PC-9 (cell line): Measurements from ENCODE around the gene CCNL2. TPM values are rescaled to one million over a fixed set of nuclear protein-coding genes. Genes with fewer than 3 reads are reported as not detected.

ENCODE experiments used
- BruUV-seq: library from RNA; stranded (reverse); fragments of 400-500 nt; replicated peaks from 2 replicates; lab custom pipeline; 2021; lab: Mats Ljungman, UMichigan
- CTCF ChIA-PET: fragments of 300-600 bp; sonication (Branson Sonifier 250); formaldehyde crosslinking; loops from one replicate; lab custom pipeline; 2022; ENCODE audit warnings: antibody characterized with exemption; lab: Charles Lee
- POLR2A ChIA-PET: fragments of 300-600 bp; sonication (Branson Sonifier 250); formaldehyde crosslinking; loops from one replicate; lab custom pipeline; 2022; ENCODE audit warnings: antibody characterized with exemption; ENCODE audit not compliant: unreplicated experiment; lab: Charles Lee
- DNase-seq, 2 experiments: peaks; one replicate each; pipeline versions ENCODE4 v3.0.0 to v3.0.0-alpha.2; 2015 to 2022; ENCODE audit warnings: mixed read lengths in 1 of 2
- H2AFZ ChIP-seq: fragments of 200-600 bp; sonication (generic); 2 replicates; pipeline ENCODE4 v1.8.1; 2017; ENCODE audit warnings: antibody characterized with exemption
- H3F3A ChIP-seq: fragments of 200-600 bp; sonication (generic); 2 replicates; pipeline ENCODE4 v1.8.1; 2017; ENCODE audit warnings: antibody characterized with exemption, mild to moderate bottlenecking, low read depth; ENCODE audit not compliant: insufficient read depth
- H3K27ac ChIP-seq: fragments of 200-600 bp; sonication (generic); 2 replicates; pipeline ENCODE4 v1.6.1; 2016; ENCODE audit warnings: mixed run types
- H3K27me3 ChIP-seq: fragments of 200-600 bp; sonication (generic); 2 replicates; pipeline ENCODE4 v1.6.1; 2016; ENCODE audit warnings: low read depth, mixed run types; ENCODE audit not compliant: insufficient read depth
- H3K36me3 ChIP-seq: fragments of 200-600 bp; sonication (generic); 2 replicates; pipeline ENCODE4 v1.6.1; 2016; ENCODE audit warnings: low read depth, mixed run types
- H3K4me1 ChIP-seq: fragments of 200-600 bp; sonication (generic); replicated peaks from 2 replicates; pipeline ENCODE4 v1.6.1; 2016; ENCODE audit warnings: mixed run types; ENCODE audit not compliant: insufficient read depth
- H3K4me2 ChIP-seq: fragments of 200-600 bp; sonication (generic); 2 replicates; pipeline ENCODE4 v1.6.1; 2017; ENCODE audit warnings: mixed run types
- H3K4me3 ChIP-seq: fragments of 200-600 bp; sonication (generic); 2 replicates; pipeline ENCODE4 v1.6.1; 2016; ENCODE audit warnings: mixed run types
- H3K79me2 ChIP-seq: fragments of 200-600 bp; sonication (generic); 2 replicates; pipeline ENCODE4 v1.6.1; 2017; ENCODE audit warnings: low read depth, mixed run types
- H3K9me2 ChIP-seq: fragments of 200-600 bp; sonication (generic); 2 replicates; pipeline ENCODE4 v1.8.1; 2017; ENCODE audit warnings: mild to moderate bottlenecking; ENCODE audit not compliant: insufficient read depth
- H3K9me3 ChIP-seq: fragments of 200-600 bp; sonication (generic); 2 replicates; pipeline ENCODE4 v1.8.1; 2016; ENCODE audit warnings: low read depth; ENCODE audit not compliant: insufficient read depth
- H4K20me1 ChIP-seq: fragments of 200-600 bp; sonication (generic); 2 replicates; pipeline ENCODE4 v1.8.1; 2017; ENCODE audit not compliant: insufficient read depth
- EZH2 ChIP-seq: fragments of 200-600 bp; sonication (generic); IDR thresholded peaks from 2 replicates; pipeline ENCODE4 v1.8.0; 2017; ENCODE audit warnings: antibody characterized with exemption, low read depth
- intact Hi-C: fragments of 100-400 bp; cut with micrococcal nuclease; formaldehyde crosslinking; loops from one replicate; pipeline ENCODE4 v1.10.0; 2022; ENCODE audit not compliant: unreplicated experiment
- total RNA-seq: library from RNA; stranded (reverse); gene quantifications from 2 replicates; pipeline ENCODE4 v1.2.3, GENCODE V29; 2021
- TF ChIP-seq, protein P1 (sequence below): fragments of 200-600 bp; sonication (generic); conservative IDR thresholded peaks from 2 replicates; pipeline ENCODE4 v1.6.1; 2017; ENCODE audit warnings: mixed run types, antibody characterized with exemption, mild to moderate bottlenecking, moderate library complexity

CCNL2 gene
- total RNA-seq, 1 experiment from 2014 or later = 162 TPM

DNA sequence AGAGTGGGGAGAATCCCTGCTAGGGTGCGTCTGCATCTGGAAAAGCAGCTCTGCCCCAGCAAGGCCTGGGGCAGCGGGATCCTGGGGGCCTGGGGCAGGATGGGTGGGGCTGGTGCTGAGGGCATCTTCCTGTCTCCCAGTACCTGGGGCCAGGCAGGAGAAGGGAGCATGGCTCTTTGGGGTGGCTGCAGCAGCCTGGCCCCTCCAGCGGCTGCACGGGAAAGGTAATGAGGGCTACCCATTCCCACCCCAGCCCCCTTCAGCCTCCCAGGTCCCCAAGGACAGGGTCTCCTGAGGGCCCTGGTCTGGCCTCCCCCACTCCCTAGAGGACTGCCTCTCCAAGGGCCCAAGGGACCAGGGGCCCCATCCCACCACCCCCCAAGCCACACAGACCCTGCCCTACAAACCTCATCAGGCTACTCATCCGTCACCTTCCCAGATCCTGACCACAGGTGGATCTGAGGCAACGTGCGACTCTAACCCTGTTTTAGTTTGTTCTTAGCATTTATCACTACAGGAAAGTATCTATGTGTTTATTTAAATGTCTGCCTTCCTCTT is 22.9 kb upstream of the CCNL2 start:
- POLR2A ChIA-PET = no interaction called here
- intact Hi-C loops = loop anchor here (1.0 kb wide), 1 partner anchor 10 kb away; no protein-coding TSS in a partner anchor

DNA sequence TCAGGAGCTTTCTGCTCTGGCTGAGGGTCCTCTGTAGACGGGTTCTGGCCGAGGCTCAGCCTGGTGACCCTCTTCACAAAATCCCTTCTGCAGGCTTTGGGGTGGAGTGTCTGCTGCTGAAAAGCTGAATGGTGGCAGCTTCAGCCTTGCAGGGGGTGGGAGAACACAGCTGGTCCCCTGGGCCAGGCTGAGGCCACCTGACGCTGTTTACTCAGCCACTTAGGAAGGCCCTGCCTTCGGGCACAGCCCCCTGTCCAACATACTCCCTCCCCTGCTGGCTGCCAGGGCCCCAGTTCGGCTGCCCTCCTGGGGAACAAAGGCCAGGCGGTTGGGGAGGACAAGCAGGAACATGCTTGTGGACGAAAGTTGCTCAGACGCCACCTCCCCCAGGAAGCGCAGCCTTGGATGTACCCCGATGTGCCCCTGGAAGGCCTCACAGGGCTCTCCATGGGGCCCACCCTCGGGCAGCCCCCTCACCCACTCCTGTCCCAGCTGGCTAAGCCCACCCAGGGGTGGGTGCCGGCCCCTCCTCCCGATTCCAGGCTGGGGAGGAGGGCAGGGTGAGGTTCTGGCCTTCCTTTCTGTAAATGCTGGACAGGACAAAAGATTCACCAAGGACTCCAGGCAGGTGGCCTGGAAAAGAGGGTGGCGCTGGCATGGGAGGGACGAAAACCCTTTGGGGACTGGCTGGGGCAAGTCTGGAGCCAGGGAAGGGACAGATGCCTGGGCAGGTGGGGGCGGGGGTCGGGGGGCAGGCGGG is 22.2 kb upstream of the CCNL2 start, which contains the start of gene ANKRD65:
Gene ANKRD65, minus strand, starts transcription at position 130 of the 760 bp plus-strand sequence. CDS start 271 bp downstream, outside the sequence.
- ChIA-PET CTCF (interaction anchor here (0.6 to 0.8 kb wide), 3 partner anchors 9 to 114 kb away, joined by 3 to 4 read pairs (median 3); no protein-coding TSS in a partner anchor), POLR2A (interaction anchor here (0.8 kb wide), 1 partner anchor 11 kb away, joined by 3 read pairs; no protein-coding TSS in a partner anchor)
- Histone ChIP-seq H2AFZ (no peak within 1 kb of the TSS), H3K9me2 (no peaks in the 10 kb centered on the region), H3F3A (peaks cover 8% of the 10 kb centered on the region; the same call in 1 of the 2 replicates), H3K36me3 (no peaks in the 10 kb centered on the region), H3K4me3 (no peak within 1 kb of the TSS), H3K4me2 (peak within 1 kb of the TSS; percentile 68; the same call in 1 of the 2 replicates), H4K20me1 (no peaks in the 10 kb centered on the region), H3K4me1 (peaks cover 18% of the 10 kb centered on the region), H3K9me3 (no peaks in the 10 kb centered on the region), H3K79me2 (no peaks in the 10 kb centered on the region), H3K27ac (no peak within 1 kb of the TSS), H3K27me3 (no peaks in the 10 kb centered on the region)
- intact Hi-C loops = no loop called here
- no TSS peak for BruUV-seq
- peak in 1 of 2 experiments; percentile 74 for DNase-seq
- TF ChIP-seq, protein P1, sequence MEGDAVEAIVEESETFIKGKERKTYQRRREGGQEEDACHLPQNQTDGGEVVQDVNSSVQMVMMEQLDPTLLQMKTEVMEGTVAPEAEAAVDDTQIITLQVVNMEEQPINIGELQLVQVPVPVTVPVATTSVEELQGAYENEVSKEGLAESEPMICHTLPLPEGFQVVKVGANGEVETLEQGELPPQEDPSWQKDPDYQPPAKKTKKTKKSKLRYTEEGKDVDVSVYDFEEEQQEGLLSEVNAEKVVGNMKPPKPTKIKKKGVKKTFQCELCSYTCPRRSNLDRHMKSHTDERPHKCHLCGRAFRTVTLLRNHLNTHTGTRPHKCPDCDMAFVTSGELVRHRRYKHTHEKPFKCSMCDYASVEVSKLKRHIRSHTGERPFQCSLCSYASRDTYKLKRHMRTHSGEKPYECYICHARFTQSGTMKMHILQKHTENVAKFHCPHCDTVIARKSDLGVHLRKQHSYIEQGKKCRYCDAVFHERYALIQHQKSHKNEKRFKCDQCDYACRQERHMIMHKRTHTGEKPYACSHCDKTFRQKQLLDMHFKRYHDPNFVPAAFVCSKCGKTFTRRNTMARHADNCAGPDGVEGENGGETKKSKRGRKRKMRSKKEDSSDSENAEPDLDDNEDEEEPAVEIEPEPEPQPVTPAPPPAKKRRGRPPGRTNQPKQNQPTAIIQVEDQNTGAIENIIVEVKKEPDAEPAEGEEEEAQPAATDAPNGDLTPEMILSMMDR = no peak
- no peak for TF ChIP-seq EZH2

More for the DNA sequence above, 22.9 kb upstream of the CCNL2 start:
- Histone ChIP-seq H2AFZ (peak overlapping the region; percentile 72; the same call in 1 of the 2 replicates), H3K27me3 (no peaks in the 10 kb centered on the region), H3K27ac (peak overlapping the region; percentile 30; the same call in 1 of the 2 replicates), H3K9me2 (no peaks in the 10 kb centered on the region), H3K36me3 (no peaks in the 10 kb centered on the region), H3K4me3 (no peak overlapping the region), H3F3A (peaks cover 8% of the 10 kb centered on the region; the same call in 1 of the 2 replicates), H3K4me1 (peaks cover 18% of the 10 kb centered on the region), H3K9me3 (no peaks in the 10 kb centered on the region), H4K20me1 (no peaks in the 10 kb centered on the region), H3K4me2 (peak overlapping the region; percentile 68), H3K79me2 (no peaks in the 10 kb centered on the region)
- no peak for DNase-seq
- no TSS peak for BruUV-seq
- CTCF ChIA-PET = interaction anchor here (0.7 kb wide), 1 partner anchor 24 kb away, joined by 3 read pairs; no protein-coding TSS in a partner anchor
- no peak for TF ChIP-seq EZH2
- TF ChIP-seq, protein P1 = no peak

DNA sequence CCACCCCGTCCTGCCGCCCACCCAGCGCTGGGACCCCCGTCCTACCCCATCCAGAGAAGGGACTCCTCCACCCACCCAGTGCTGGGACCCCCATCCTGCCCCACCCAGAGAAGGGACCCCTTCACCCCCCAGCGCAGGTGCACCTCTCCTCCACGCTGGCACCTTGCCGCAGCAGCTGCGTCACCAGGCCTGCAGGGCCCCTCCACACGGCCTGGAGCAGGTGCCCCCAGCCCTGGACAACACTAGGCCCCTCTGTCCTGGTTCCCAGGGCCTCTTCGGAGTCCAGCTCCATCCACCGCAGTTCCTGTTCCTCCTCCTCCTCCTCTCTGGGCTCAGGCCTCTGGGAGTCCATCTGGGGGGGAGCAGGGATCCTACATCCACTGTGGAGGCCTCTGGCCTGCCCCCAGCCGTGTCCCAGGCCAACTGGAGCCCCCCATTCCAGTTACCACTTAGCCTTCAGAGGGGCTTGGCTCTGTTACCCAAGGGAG is 21.6 kb upstream of the CCNL2 start:
- intact Hi-C loops = no loop called here
- POLR2A ChIA-PET = interaction anchor here (0.6 to 0.8 kb wide), 2 partner anchors 11 to 13 kb away, joined by 3 to 6 read pairs; no protein-coding TSS in a partner anchor
- H3K4me1 ChIP-seq = peaks cover 18% of the 10 kb centered on the region
- H3K4me3 ChIP-seq = no peak overlapping the region
- CTCF ChIA-PET = interaction anchor here (0.6 to 0.8 kb wide), 2 partner anchors 10 to 113 kb away, joined by 3 to 4 read pairs; no protein-coding TSS in a partner anchor
- no peaks in the 10 kb centered on the region for H4K20me1 ChIP-seq
- TF ChIP-seq EZH2 = no peak
- TF ChIP-seq, protein P1 = no peak
- BruUV-seq = no TSS peak
- H2AFZ ChIP-seq = no peak overlapping the region
- H3K27me3 ChIP-seq = no peaks in the 10 kb centered on the region
- H3K79me2 ChIP-seq = no peaks in the 10 kb centered on the region
- H3F3A ChIP-seq = peaks cover 8% of the 10 kb centered on the region; the same call in 1 of the 2 replicates
- H3K36me3 ChIP-seq = no peaks in the 10 kb centered on the region
- no peaks in the 10 kb centered on the region for H3K9me3 ChIP-seq
- H3K4me2 ChIP-seq = no peak overlapping the region
- no peak for DNase-seq
- H3K9me2 ChIP-seq = no peaks in the 10 kb centered on the region
- no peak overlapping the region for H3K27ac ChIP-seq
